Loucy (cell line): ENCODE measurements around the gene CLCN7.

Source experiments
- EZH2phosphoT487 ChIP-seq: fragments of 200-600 bp; IDR thresholded peaks from 2 replicates; pipeline ENCODE4 v1.6.1; 2018; ENCODE audit warnings: antibody characterized with exemption, mild to moderate bottlenecking, moderate library complexity, borderline replicate concordance
- TF ChIP-seq, protein P1 (sequence below): fragments of 200-600 bp; sonication (generic); conservative IDR thresholded peaks from 2 replicates; pipeline ENCODE4 v1.5.1; 2014; ENCODE audit warnings: mild to moderate bottlenecking, antibody characterized with exemption, low read length

GRCh38 chr16:1441391-1441829 is 33.4 kb downstream of the CLCN7 start:
- TF ChIP-seq, protein P1, sequence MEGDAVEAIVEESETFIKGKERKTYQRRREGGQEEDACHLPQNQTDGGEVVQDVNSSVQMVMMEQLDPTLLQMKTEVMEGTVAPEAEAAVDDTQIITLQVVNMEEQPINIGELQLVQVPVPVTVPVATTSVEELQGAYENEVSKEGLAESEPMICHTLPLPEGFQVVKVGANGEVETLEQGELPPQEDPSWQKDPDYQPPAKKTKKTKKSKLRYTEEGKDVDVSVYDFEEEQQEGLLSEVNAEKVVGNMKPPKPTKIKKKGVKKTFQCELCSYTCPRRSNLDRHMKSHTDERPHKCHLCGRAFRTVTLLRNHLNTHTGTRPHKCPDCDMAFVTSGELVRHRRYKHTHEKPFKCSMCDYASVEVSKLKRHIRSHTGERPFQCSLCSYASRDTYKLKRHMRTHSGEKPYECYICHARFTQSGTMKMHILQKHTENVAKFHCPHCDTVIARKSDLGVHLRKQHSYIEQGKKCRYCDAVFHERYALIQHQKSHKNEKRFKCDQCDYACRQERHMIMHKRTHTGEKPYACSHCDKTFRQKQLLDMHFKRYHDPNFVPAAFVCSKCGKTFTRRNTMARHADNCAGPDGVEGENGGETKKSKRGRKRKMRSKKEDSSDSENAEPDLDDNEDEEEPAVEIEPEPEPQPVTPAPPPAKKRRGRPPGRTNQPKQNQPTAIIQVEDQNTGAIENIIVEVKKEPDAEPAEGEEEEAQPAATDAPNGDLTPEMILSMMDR, result no peak
- TF ChIP-seq EZH2phosphoT487, result no peak
